Liver (tissue), 3 donors: ENCODE results near the gene SEMA3C.

Experiments
- ATF3 ChIP-seq: IDR thresholded peaks from 2 replicates; pipeline ENCODE4 v1.6.1; 2016; ENCODE audit warnings: antibody characterized with exemption
- EGR1 ChIP-seq, 2 donors: IDR thresholded peaks; 2 replicates each; pipeline ENCODE4 v1.6.1; 2016 to 2018; ENCODE audit warnings: antibody characterized with exemption in 2 of 2, low read depth in 2 of 2
- RXRA ChIP-seq, 2 donors: IDR thresholded peaks; 2 replicates each; pipeline ENCODE4 v1.6.1; 2017 to 2018; ENCODE audit warnings: antibody characterized with exemption in 2 of 2, mild to moderate bottlenecking in 1 of 2
- TAF1 ChIP-seq: conservative IDR thresholded peaks from 2 replicates; pipeline ENCODE4 v1.6.1; 2016; ENCODE audit warnings: antibody characterized with exemption, mild to moderate bottlenecking
- TF ChIP-seq, protein P1 (sequence below): IDR thresholded peaks from 2 replicates; pipeline ENCODE4 v1.6.1; 2016; ENCODE audit warnings: antibody characterized with exemption
- TF ChIP-seq, protein P2 (sequence below): fragments of 150-350 bp; IDR thresholded peaks from 2 replicates; pipeline ENCODE4 v1.5.1; 2017; ENCODE audit warnings: improper control_type of control experiment, low read depth, low read length; ENCODE audit not compliant: missing input control
- donor health status: healthy.
- donor health status: healthy.

DNA sequence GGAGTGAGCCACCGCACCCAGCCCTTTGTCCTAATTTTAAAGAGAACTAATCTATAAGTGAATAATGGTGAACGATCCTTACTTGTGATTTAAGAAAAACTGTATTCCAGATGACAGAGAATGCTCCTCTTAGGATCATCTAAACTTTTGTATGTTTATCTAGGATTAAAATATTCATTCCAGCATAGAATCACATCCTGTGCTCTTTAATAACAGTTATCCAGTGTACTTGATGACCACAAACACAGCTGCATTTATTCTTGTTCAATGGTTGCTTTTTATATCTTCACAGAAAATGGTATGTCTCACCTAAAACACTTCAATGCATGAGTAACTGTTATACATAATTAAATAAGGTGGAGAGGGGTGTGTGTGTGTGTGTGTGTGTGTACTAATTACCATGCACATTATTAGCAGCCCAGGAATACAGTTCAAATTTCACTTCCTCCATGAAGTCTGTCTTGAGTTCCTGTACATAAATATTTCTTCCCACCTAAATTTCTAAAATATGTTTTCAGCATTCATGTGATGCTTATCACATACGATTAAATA is 38.5 kb upstream of the SEMA3C start:
- TF ChIP-seq ATF3 (no peak), RXRA (IDR thresholded peaks at IDR 0.05) (no peak), TAF1 (no peak), EGR1 (IDR thresholded peaks at IDR 0.05; ENCODE audit: low read depth in 2 of 2) (no peak)
- TF ChIP-seq, protein P1, sequence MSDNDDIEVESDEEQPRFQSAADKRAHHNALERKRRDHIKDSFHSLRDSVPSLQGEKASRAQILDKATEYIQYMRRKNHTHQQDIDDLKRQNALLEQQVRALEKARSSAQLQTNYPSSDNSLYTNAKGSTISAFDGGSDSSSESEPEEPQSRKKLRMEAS, result no peak
- TF ChIP-seq, protein P2, sequence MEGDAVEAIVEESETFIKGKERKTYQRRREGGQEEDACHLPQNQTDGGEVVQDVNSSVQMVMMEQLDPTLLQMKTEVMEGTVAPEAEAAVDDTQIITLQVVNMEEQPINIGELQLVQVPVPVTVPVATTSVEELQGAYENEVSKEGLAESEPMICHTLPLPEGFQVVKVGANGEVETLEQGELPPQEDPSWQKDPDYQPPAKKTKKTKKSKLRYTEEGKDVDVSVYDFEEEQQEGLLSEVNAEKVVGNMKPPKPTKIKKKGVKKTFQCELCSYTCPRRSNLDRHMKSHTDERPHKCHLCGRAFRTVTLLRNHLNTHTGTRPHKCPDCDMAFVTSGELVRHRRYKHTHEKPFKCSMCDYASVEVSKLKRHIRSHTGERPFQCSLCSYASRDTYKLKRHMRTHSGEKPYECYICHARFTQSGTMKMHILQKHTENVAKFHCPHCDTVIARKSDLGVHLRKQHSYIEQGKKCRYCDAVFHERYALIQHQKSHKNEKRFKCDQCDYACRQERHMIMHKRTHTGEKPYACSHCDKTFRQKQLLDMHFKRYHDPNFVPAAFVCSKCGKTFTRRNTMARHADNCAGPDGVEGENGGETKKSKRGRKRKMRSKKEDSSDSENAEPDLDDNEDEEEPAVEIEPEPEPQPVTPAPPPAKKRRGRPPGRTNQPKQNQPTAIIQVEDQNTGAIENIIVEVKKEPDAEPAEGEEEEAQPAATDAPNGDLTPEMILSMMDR, result no peak
